HEK293 (cell line): Measurements from ENCODE around the gene DOK6.

ENCODE experiments used
- CTCF ChIA-PET: fragments of 350-600 bp; formaldehyde crosslinking; extraction: SDS; loops from one replicate; lab custom pipeline; 2021; ENCODE audit warnings: antibody characterized with exemption; lab: Yijun Ruan, JAX
- POLR2A ChIA-PET: fragments of 300-600 bp; formaldehyde crosslinking; extraction: SDS; loops from one replicate; lab custom pipeline; 2020; ENCODE audit warnings: antibody characterized with exemption, inconsistent platforms; lab: Yijun Ruan, JAX
- H3K27ac ChIP-seq: fragments of 200-500 bp; sonication (Bioruptor generic); 2 replicates; pipeline ENCODE4 v1.5.1; 2014; ENCODE audit warnings: low read depth, low read length, control low read depth, inconsistent platforms; ENCODE audit errors: extremely low read depth
- H3K36me3 ChIP-seq, 2 experiments: fragments of 200-500 bp in 1 of 2; sonication (Bioruptor generic) in 1 of 2; 1 replicate in 1 of 2; 2 replicates in 1 of 2; pipeline ENCODE4 v1.5.1; 2014 to 2017; ENCODE audit warnings: inconsistent platforms in 2 of 2, low read length in 2 of 2; ENCODE audit not compliant: control insufficient read depth in 2 of 2, insufficient read depth in 1 of 2
- H3K4me1 ChIP-seq: fragments of 200-500 bp; sonication (Bioruptor generic); 2 replicates; pipeline ENCODE4 v1.5.1; 2014; ENCODE audit warnings: mild to moderate bottlenecking, low read length, inconsistent platforms; ENCODE audit not compliant: control insufficient read depth, insufficient read depth
- H3K4me3 ChIP-seq: 2 replicates; pipeline ENCODE4 v1.5.1; 2011; ENCODE audit warnings: low read depth, mild to moderate bottlenecking, control low read depth, low read length, moderate library complexity
- H3K9me3 ChIP-seq: fragments of 200-500 bp; sonication (Bioruptor generic); 2 replicates; pipeline ENCODE4 v1.5.1; 2014; ENCODE audit warnings: low read depth, low read length, inconsistent platforms; ENCODE audit not compliant: control insufficient read depth, insufficient read depth
- HOXA7 ChIP-seq: sonication (generic); formaldehyde crosslinking; IDR thresholded peaks from 2 replicates; pipeline ENCODE4 v1.8.1; 2022; ENCODE audit warnings: missing genetic modification reagents, borderline replicate concordance
- KLF16 ChIP-seq: fragments of 450-650 bp; formaldehyde crosslinking; IDR thresholded peaks from 2 replicates; pipeline ENCODE4 v1.5.1; 2017; ENCODE audit warnings: missing biosample characterization, missing genetic modification characterization
- MZF1 ChIP-seq: fragments of 450-650 bp; formaldehyde crosslinking; IDR thresholded peaks from 2 replicates; pipeline ENCODE4 v1.5.1; 2017; ENCODE audit warnings: missing biosample characterization, missing genetic modification characterization, borderline replicate concordance
- OSR2 ChIP-seq: fragments of 450-650 bp; formaldehyde crosslinking; IDR thresholded peaks from 2 replicates; pipeline ENCODE4 v1.5.1; 2016; ENCODE audit warnings: missing biosample characterization, missing genetic modification characterization
- REST ChIP-seq: fragments of 450-650 bp; formaldehyde crosslinking; IDR thresholded peaks from 2 replicates; pipeline ENCODE4 v1.5.1; 2016; ENCODE audit warnings: missing biosample characterization, missing genetic modification characterization
- SCRT1 ChIP-seq: fragments of 450-650 bp; formaldehyde crosslinking; IDR thresholded peaks from 2 replicates; pipeline ENCODE4 v1.5.1; 2016; ENCODE audit warnings: missing biosample characterization, missing genetic modification characterization, borderline replicate concordance
- ZBTB49 ChIP-seq: fragments of 450-650 bp; formaldehyde crosslinking; IDR thresholded peaks from 2 replicates; pipeline ENCODE4 v1.5.1; 2016; ENCODE audit warnings: missing biosample characterization, missing genetic modification characterization, low read depth
- ZFHX2 ChIP-seq: fragments of 450-650 bp; formaldehyde crosslinking; conservative IDR thresholded peaks from 2 replicates; pipeline ENCODE4 v1.5.1; 2016; ENCODE audit warnings: missing biosample characterization, missing genetic modification characterization
- ZFP69B ChIP-seq: fragments of 450-650 bp; formaldehyde crosslinking; IDR thresholded peaks from 2 replicates; pipeline ENCODE4 v1.5.1; 2016; ENCODE audit warnings: missing biosample characterization, missing genetic modification characterization
- ZNF140 ChIP-seq: fragments of 450-650 bp; formaldehyde crosslinking; IDR thresholded peaks from 2 replicates; pipeline ENCODE4 v1.5.1; 2016; ENCODE audit warnings: missing biosample characterization, missing genetic modification characterization
- ZNF211 ChIP-seq: fragments of 450-650 bp; formaldehyde crosslinking; IDR thresholded peaks from 2 replicates; pipeline ENCODE4 v1.5.1; 2016; ENCODE audit warnings: low read depth, missing biosample characterization, missing genetic modification characterization
- ZNF223 ChIP-seq: fragments of 450-650 bp; formaldehyde crosslinking; IDR thresholded peaks from 2 replicates; pipeline ENCODE4 v1.5.1; 2016; ENCODE audit warnings: missing biosample characterization, missing genetic modification characterization
- ZNF239 ChIP-seq: fragments of 450-650 bp; formaldehyde crosslinking; IDR thresholded peaks from 2 replicates; pipeline ENCODE4 v1.5.1; 2016; ENCODE audit warnings: missing biosample characterization, missing genetic modification characterization
- ZNF274 ChIP-seq, 2 experiments: fragments of 200-500 bp in 1 of 2; fragments of 450-650 bp in 1 of 2; sonication (Bioruptor generic) in 1 of 2; formaldehyde crosslinking in 1 of 2; IDR thresholded peaks; 2 replicates each; pipeline versions ENCODE4 v1.5.1 to v1.6.1; 2014 to 2016; ENCODE audit warnings: borderline replicate concordance in 1 of 2, inconsistent platforms in 1 of 2, low read length in 1 of 2, missing biosample characterization in 1 of 2, missing genetic modification characterization in 1 of 2
- ZNF394 ChIP-seq: fragments of 450-650 bp; formaldehyde crosslinking; IDR thresholded peaks from 2 replicates; pipeline ENCODE4 v1.5.1; 2016; ENCODE audit warnings: missing biosample characterization, missing genetic modification characterization, mild to moderate bottlenecking, moderate library complexity, borderline replicate concordance
- ZNF416 ChIP-seq: fragments of 450-650 bp; formaldehyde crosslinking; IDR thresholded peaks from 2 replicates; pipeline ENCODE4 v1.5.1; 2016; ENCODE audit warnings: missing biosample characterization, missing genetic modification characterization
- ZNF558 ChIP-seq: fragments of 450-650 bp; formaldehyde crosslinking; IDR thresholded peaks from 2 replicates; pipeline ENCODE4 v1.5.1; 2016; ENCODE audit warnings: missing biosample characterization, missing genetic modification characterization
- ZNF561 ChIP-seq: fragments of 450-650 bp; IDR thresholded peaks from 2 replicates; pipeline ENCODE4 v1.5.1; 2018; ENCODE audit warnings: missing biosample characterization, missing genetic modification characterization, borderline replicate concordance
- ZNF571 ChIP-seq: fragments of 450-650 bp; formaldehyde crosslinking; IDR thresholded peaks from 2 replicates; pipeline ENCODE4 v1.5.0; 2017; ENCODE audit warnings: missing biosample characterization, missing genetic modification characterization
- ZNF580 ChIP-seq: fragments of 450-650 bp; formaldehyde crosslinking; IDR thresholded peaks from 2 replicates; pipeline ENCODE4 v1.5.1; 2016; ENCODE audit warnings: missing biosample characterization, missing genetic modification characterization
- ZNF610 ChIP-seq: fragments of 450-650 bp; formaldehyde crosslinking; IDR thresholded peaks from 2 replicates; pipeline ENCODE4 v1.5.1; 2016; ENCODE audit warnings: missing biosample characterization, missing genetic modification characterization, borderline replicate concordance
- ZNF639 ChIP-seq: fragments of 450-650 bp; formaldehyde crosslinking; IDR thresholded peaks from 2 replicates; pipeline ENCODE4 v1.5.1; 2016; ENCODE audit warnings: missing biosample characterization, missing genetic modification characterization
- ZNF777 ChIP-seq: fragments of 450-650 bp; formaldehyde crosslinking; IDR thresholded peaks from 2 replicates; pipeline ENCODE4 v1.5.1; 2017; ENCODE audit warnings: missing biosample characterization, missing genetic modification characterization, borderline replicate concordance
- ZNF791 ChIP-seq: fragments of 450-650 bp; formaldehyde crosslinking; IDR thresholded peaks from 2 replicates; pipeline ENCODE4 v1.5.1; 2016; ENCODE audit warnings: missing biosample characterization, missing genetic modification characterization
- ZSCAN18 ChIP-seq: fragments of 450-650 bp; formaldehyde crosslinking; IDR thresholded peaks from 2 replicates; pipeline ENCODE4 v1.5.1; 2016; ENCODE audit warnings: missing biosample characterization, missing genetic modification characterization
- ZSCAN23 ChIP-seq: fragments of 450-650 bp; formaldehyde crosslinking; IDR thresholded peaks from 2 replicates; pipeline ENCODE4 v1.5.1; 2016; ENCODE audit warnings: missing biosample characterization, missing genetic modification characterization
- ZSCAN30 ChIP-seq: fragments of 450-650 bp; IDR thresholded peaks from 2 replicates; pipeline ENCODE4 v1.5.1; 2018; ENCODE audit warnings: missing biosample characterization, mild to moderate bottlenecking, missing genetic modification characterization, moderate library complexity

DOK6 gene

GRCh38 chr18:69408522-69408921, 7.8 kb downstream of the DOK6 start:
- H3K27ac ChIP-seq = no peak overlapping the region
- no peak overlapping the region for H3K4me3 ChIP-seq
- ChIA-PET POLR2A (no interaction called here), CTCF (no interaction called here)
- no peaks in the 10 kb centered on the region for H3K36me3 ChIP-seq
- no peaks in the 10 kb centered on the region for H3K9me3 ChIP-seq
- no peaks in the 10 kb centered on the region for H3K4me1 ChIP-seq
- TF ChIP-seq ZFP69B (tag by site-specific recombination) (no peak), OSR2 (tag by site-specific recombination) (no peak), ZNF571 (tag by site-specific recombination) (no peak), ZBTB49 (no peak), ZFHX2 (tag by site-specific recombination) (no peak), ZNF561 (tag by site-specific recombination) (no peak), MZF1 (no peak), HOXA7 (no peak), ZNF558 (tag by site-specific recombination) (no peak), ZNF777 (tag by site-specific recombination) (no peak), ZNF239 (tag by site-specific recombination) (no peak), ZSCAN18 (tag by site-specific recombination) (no peak), REST (tag by site-specific recombination) (no peak), SCRT1 (tag by site-specific recombination) (no peak), ZNF791 (no peak), ZSCAN23 (no peak), ZNF223 (tag by site-specific recombination) (no peak), ZNF416 (tag by site-specific recombination) (no peak)

- TF ChIP-seq ZNF639 (tag by site-specific recombination) = no peak
- TF ChIP-seq ZNF394 (tag by site-specific recombination) = no peak
- TF ChIP-seq ZNF610 (tag by site-specific recombination) = no peak
- TF ChIP-seq ZNF580 = no peak
- no peak for TF ChIP-seq ZNF140 (tag by site-specific recombination)
- TF ChIP-seq ZNF274 (IDR thresholded peaks at IDR 0.05; ENCODE audit: low read length) = no peak
- no peak for TF ChIP-seq ZNF274 (tag by site-specific recombination; IDR thresholded peaks at IDR 0.05; ENCODE audit: borderline replicate concordance)
- no peak for TF ChIP-seq ZNF211 (tag by site-specific recombination)
- TF ChIP-seq ZSCAN30 (tag by site-specific recombination) = no peak
- TF ChIP-seq KLF16 = no peak
- Histone ChIP-seq H3K9me3 (no peaks in the 10 kb centered on the region), H3K4me1 (no peaks in the 10 kb centered on the region), H3K36me3 (no peaks in the 10 kb centered on the region), H3K4me3 (no peak overlapping the region), H3K27ac (no peak overlapping the region)
- ChIA-PET POLR2A (no interaction called here), CTCF (no interaction called here)
Observed at GRCh38 chr18:69411199-69411598, 10.5 kb downstream of the DOK6 start.
